Keratinocyte (primary cell): ENCODE results near the gene KIFC1. TPM values are rescaled to one million over a fixed set of nuclear protein-coding genes. Genes with fewer than 3 reads are reported as not detected.
A peak's percentile ranks its signal among the peaks of the same experiment; 100 is the strongest.

ENCODE experiments used
- DNase-seq: peaks from one replicate; pipeline ENCODE4 v3.0.0-alpha.2; 2011; ENCODE audit warnings: low read depth, missing footprints, low spot score
- FAIRE-seq: peaks from 2 replicates; lab custom pipeline; 2011; peaks lifted over from hg19 to GRCh38; lab: Jason Lieb, UNC
- H2AFZ ChIP-seq: 2 replicates; pipeline ENCODE4 v1.6.0; 2012; ENCODE audit warnings: low read length, control low read depth, inconsistent platforms; ENCODE audit not compliant: control insufficient read depth
- H3K27ac ChIP-seq: 2 replicates; pipeline ENCODE4 v1.5.1; 2011; ENCODE audit warnings: low read length; ENCODE audit not compliant: control insufficient read depth, insufficient read depth
- H3K27me3 ChIP-seq: 3 replicates; pipeline ENCODE4 v1.6.0; 2011; ENCODE audit warnings: low read length; ENCODE audit not compliant: control insufficient read depth, insufficient read depth; ENCODE audit errors: extremely low read depth
- H3K36me3 ChIP-seq, 2 experiments: 2 replicates in 1 of 2; 3 replicates in 1 of 2; pipeline ENCODE4 v1.5.1; 2011; ENCODE audit warnings: low read length in 2 of 2, mild to moderate bottlenecking in 1 of 2; ENCODE audit not compliant: control insufficient read depth in 2 of 2, insufficient read depth in 2 of 2; ENCODE audit errors: extremely low read depth in 1 of 2
- H3K4me1 ChIP-seq: 3 replicates; pipeline ENCODE4 v1.5.1; 2011; ENCODE audit warnings: low read length; ENCODE audit not compliant: control insufficient read depth, insufficient read depth; ENCODE audit errors: extremely low read depth
- H3K4me2 ChIP-seq: 3 replicates; pipeline ENCODE4 v1.6.0; 2011; ENCODE audit warnings: low read depth, low read length; ENCODE audit not compliant: control insufficient read depth, insufficient read depth; ENCODE audit errors: extremely low read depth
- H3K4me3 ChIP-seq, 3 experiments: fragments of 200-600 bp in 1 of 3; sonication (generic) in 1 of 3; 2 replicates in 2 of 3; 3 replicates in 1 of 3; pipeline ENCODE4 v1.5.1; 2011 to 2016; ENCODE audit warnings: low read length in 3 of 3, mild to moderate bottlenecking in 3 of 3, control low read depth in 2 of 3, inconsistent platforms in 1 of 3, low read depth in 1 of 3, mixed read lengths in 1 of 3, mixed run types in 1 of 3, moderate library complexity in 1 of 3; ENCODE audit not compliant: control insufficient read depth in 2 of 3, insufficient read depth in 2 of 3; ENCODE audit errors: extremely low read depth in 1 of 3
- H3K79me2 ChIP-seq: 2 replicates; pipeline ENCODE4 v1.6.0; 2012; ENCODE audit warnings: low read length; ENCODE audit not compliant: control insufficient read depth, insufficient read depth
- H3K9ac ChIP-seq: 3 replicates; pipeline ENCODE4 v1.6.0; 2011; ENCODE audit warnings: low read length; ENCODE audit not compliant: control insufficient read depth, insufficient read depth; ENCODE audit errors: extremely low read depth
- H3K9me1 ChIP-seq: 3 replicates; pipeline ENCODE4 v1.6.0; 2011; ENCODE audit warnings: low read length; ENCODE audit not compliant: control insufficient read depth, insufficient read depth; ENCODE audit errors: extremely low read depth
- H3K9me3 ChIP-seq: 2 replicates; pipeline ENCODE4 v1.5.1; 2012; ENCODE audit warnings: low read depth, low read length; ENCODE audit not compliant: control insufficient read depth
- H4K20me1 ChIP-seq: 3 replicates; pipeline ENCODE4 v1.6.0; 2011; ENCODE audit warnings: low read length; ENCODE audit not compliant: control insufficient read depth, insufficient read depth; ENCODE audit errors: extremely low read depth
- EZH2 ChIP-seq: IDR thresholded peaks from one replicate; pipeline ENCODE4 v1.6.1; 2012; ENCODE audit warnings: inconsistent platforms, mild to moderate bottlenecking, low read length, moderate library complexity
- dilution Hi-C: fragments of 300-500 bp; cut with MboI; formaldehyde crosslinking; loops from one replicate; pipeline ENCODE4 v1.7.0; 2020; ENCODE audit warnings: low sequenced_read_pairs; ENCODE audit not compliant: extremely low pct_ligation_motif_present
- polyA plus RNA-seq, 5 experiments: library from polyadenylated mRNA; depleted of rRNA in 3 of 5; stranded (reverse) in 3 of 5; stranded (forward) in 1 of 5; unstranded in 1 of 5; fragments of >200 nt; gene quantifications; 1 replicate in 1 of 5; 2 replicates in 3 of 5; 3 replicates in 1 of 5; pipeline versions ENCODE4 v1.2.1 to v1.2.3, GENCODE V29; 2011 to 2012; ENCODE audit warnings: missing spikeins in 2 of 5, low read depth in 1 of 5, low replicate concordance in 1 of 5
- TF ChIP-seq, protein P1 (sequence below), 3 experiments: IDR thresholded peaks in 1 of 3; conservative IDR thresholded peaks in 1 of 3; optimal IDR thresholded peaks in 1 of 3; 2 replicates in 2 of 3; 3 replicates in 1 of 3; pipeline versions ENCODE3 to v1.5.1; 2011; ENCODE audit warnings: low read length in 3 of 3, mild to moderate bottlenecking in 3 of 3, moderate library complexity in 2 of 3, control low read depth in 1 of 3, inconsistent platforms in 1 of 3; ENCODE audit not compliant: insufficient read depth in 2 of 3; ENCODE audit errors: extremely low read depth in 1 of 3

KIFC1 gene
- polyA plus RNA-seq, 1 donor (not counting 4 experiments of a cell fraction or from before 2014, with no cell fraction given) = 20.0 TPM

DNA sequence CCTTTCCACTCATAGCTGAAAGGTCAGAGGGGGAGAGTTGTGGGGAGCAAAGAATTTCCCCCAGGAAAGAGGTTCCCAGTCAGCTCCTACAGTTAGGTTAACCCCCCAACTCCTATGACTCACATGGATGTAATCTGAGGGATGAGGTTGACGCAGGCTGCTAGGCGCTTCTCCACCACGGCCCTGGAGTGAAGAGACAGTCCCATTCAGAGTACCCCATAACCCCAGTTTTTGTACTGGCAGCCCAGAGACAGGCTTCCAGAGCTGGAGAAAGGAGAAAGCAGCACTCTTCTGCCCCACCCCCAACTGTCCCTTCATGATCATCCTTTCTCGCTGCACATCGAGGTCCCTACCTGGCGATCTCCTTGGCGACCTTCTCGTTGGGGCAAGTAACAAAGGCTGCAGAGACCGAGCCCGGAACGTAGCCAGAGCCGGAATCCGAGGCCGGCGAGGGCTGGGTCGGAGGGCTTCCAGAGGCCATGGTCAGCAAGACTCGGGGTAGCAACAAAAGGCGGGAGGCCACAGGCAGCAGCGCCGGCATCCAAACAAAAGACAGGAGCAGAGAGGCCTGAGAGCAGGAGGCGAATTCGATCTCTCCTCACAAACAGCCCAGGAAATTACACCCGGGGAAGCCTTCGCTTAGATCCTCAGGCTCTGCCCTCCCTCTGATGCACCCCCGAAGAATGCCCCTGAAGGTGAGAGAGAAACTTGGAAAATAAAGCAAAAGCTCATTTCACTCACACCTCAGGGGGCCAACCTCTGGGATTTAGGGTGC, 25.7 kb downstream of the KIFC1 start:
- Histone ChIP-seq H4K20me1 (peaks cover 5% of the 10 kb centered on the region), H3K4me3 (peak overlapping the region; percentile 84 to 97 (median 96)), H3K27ac (peak overlapping the region; percentile 93), H3K4me2 (peak overlapping the region; percentile 92), H3K79me2 (peaks cover 24% of the 10 kb centered on the region), H2AFZ (peak overlapping the region; percentile 39), H3K36me3 (peaks cover 24 to 41% of the 10 kb centered on the region in 2 experiments), H3K27me3 (no peaks in the 10 kb centered on the region), H3K9me3 (no peaks in the 10 kb centered on the region), H3K4me1 (peaks cover 25% of the 10 kb centered on the region), H3K9ac (peak overlapping the region; percentile 94), H3K9me1 (no peaks in the 10 kb centered on the region)
- dilution Hi-C loops = no loop called here
- TF ChIP-seq, protein P1, sequence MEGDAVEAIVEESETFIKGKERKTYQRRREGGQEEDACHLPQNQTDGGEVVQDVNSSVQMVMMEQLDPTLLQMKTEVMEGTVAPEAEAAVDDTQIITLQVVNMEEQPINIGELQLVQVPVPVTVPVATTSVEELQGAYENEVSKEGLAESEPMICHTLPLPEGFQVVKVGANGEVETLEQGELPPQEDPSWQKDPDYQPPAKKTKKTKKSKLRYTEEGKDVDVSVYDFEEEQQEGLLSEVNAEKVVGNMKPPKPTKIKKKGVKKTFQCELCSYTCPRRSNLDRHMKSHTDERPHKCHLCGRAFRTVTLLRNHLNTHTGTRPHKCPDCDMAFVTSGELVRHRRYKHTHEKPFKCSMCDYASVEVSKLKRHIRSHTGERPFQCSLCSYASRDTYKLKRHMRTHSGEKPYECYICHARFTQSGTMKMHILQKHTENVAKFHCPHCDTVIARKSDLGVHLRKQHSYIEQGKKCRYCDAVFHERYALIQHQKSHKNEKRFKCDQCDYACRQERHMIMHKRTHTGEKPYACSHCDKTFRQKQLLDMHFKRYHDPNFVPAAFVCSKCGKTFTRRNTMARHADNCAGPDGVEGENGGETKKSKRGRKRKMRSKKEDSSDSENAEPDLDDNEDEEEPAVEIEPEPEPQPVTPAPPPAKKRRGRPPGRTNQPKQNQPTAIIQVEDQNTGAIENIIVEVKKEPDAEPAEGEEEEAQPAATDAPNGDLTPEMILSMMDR (optimal IDR thresholded peaks at IDR 0.05 in 1 of 3, IDR thresholded peaks at IDR 0.05 in 1 of 3, conservative IDR thresholded peaks at IDR 0.05 in 1 of 3; ENCODE audit: extremely low read depth in 1 of 3, insufficient read depth in 2 of 3, low read length in 3 of 3) = no peak
- no peak for TF ChIP-seq EZH2
- peak; percentile 85 for FAIRE-seq
- no peak for DNase-seq

DNA sequence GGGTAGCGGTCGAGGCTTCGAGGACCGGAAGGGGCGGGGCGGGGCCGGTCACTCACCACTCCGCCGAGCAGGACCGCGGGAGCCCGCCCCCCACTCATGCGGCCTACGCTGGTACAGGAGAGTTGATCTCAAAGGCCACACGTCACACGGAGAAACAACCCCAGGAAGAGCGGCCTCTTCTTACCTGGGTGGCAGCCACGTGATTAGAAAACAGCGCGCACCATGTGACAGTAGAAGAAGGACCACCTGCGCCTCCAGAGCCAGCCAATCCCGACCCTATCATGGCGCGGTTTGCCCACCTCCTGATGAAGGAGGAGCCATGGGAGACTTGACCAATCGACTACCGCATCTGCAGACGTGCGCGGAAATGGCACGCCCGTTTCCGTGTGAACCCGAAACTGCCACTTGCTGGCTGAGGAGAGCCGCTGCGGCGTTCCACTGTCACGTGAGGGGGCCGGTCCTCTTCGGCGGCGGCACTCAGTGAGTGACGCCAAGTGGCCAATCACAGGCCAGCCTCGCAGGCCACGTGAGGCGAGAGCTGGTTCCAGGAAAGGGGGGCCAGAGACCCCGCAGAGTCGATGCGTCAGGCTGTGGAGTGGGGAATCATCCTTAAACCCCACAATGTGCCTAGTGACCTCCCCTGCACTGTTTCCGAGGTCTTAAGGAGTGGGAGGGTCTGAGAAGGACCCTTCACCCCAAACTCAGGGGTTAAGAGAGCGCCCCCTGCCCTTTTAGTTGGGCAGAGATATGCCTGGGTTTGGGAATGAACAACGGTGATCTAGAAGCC, 26.5 kb downstream of the KIFC1 start, which contains the start of gene CUTA:
TSS of gene CUTA (minus strand) at position 205 of the 787 bp plus-strand sequence. CDS start at position 98, 107 bp downstream.
- peak; percentile 99 for DNase-seq
- Histone ChIP-seq H3K4me1 (peaks cover 25% of the 10 kb centered on the region), H3K4me2 (peak within 1 kb of the TSS; percentile 92), H3K36me3 (peaks cover 21 to 34% of the 10 kb centered on the region in 2 experiments), H3K9me1 (no peaks in the 10 kb centered on the region), H2AFZ (peak within 1 kb of the TSS; percentile 83), H3K27me3 (no peaks in the 10 kb centered on the region), H3K79me2 (peaks cover 24% of the 10 kb centered on the region), H3K4me3 (peak within 1 kb of the TSS; percentile 84 to 97 (median 96)), H3K9me3 (no peaks in the 10 kb centered on the region), H3K27ac (peak within 1 kb of the TSS; percentile 93), H4K20me1 (peaks cover 5% of the 10 kb centered on the region), H3K9ac (peak within 1 kb of the TSS; percentile 94)
- no peak for TF ChIP-seq EZH2
- TF ChIP-seq, protein P1 (optimal IDR thresholded peaks at IDR 0.05 in 1 of 3, IDR thresholded peaks at IDR 0.05 in 1 of 3, conservative IDR thresholded peaks at IDR 0.05 in 1 of 3; ENCODE audit: extremely low read depth in 1 of 3, insufficient read depth in 2 of 3, low read length in 3 of 3) = peak in 2 of 3 experiments; percentile 11 to 27
- dilution Hi-C loops = no loop called here
- peak; percentile 89 for FAIRE-seq
